Measurements from ENCODE around the gene PRAMEF4.
"Not testable (repeated sequence)": the region's sequence is repeated elsewhere in the genome, so short reads cannot be mapped to it uniquely, and the experiment has no call there.

PRAMEF4 gene

GRCh38 chr1:12886101-12886500 is at the start of gene PRAMEF4:
TSS of gene PRAMEF4 (minus strand) at chr1:12886201. CDS start at chr1:12883394, 2,807 bp downstream.
- DNase-seq (ENCODE audit: low read depth in 1 of 2, low spot score in 1 of 2): not testable (repeated sequence)

GRCh38 chr1:12924368-12924767 is 38.4 kb upstream of the PRAMEF4 start:
- DNase-seq (ENCODE audit: low read depth in 1 of 2, low spot score in 1 of 2): not testable (repeated sequence)

GRCh38 chr1:12921749-12922148 is 35.7 kb upstream of the PRAMEF4 start:
- not testable (repeated sequence) for DNase-seq (ENCODE audit: low read depth in 1 of 2, low spot score in 1 of 2)

- DNase-seq (ENCODE audit: low read depth in 1 of 2, low spot score in 1 of 2): not testable (repeated sequence)
These were observed 30.3 kb upstream of the PRAMEF4 start, which contains the start of gene PRAMEF7 for GRCh38 chr1:12916310-12916709. TSS of gene PRAMEF7 (plus strand) at chr1:12916610. CDS start at chr1:12917693, 1,083 bp downstream.

GRCh38 chr1:12903793-12904572 is 18.0 kb upstream of the PRAMEF4 start:
- not testable (repeated sequence) for DNase-seq (ENCODE audit: low read depth in 1 of 2, low spot score in 1 of 2)

GRCh38 chr1:12899186-12899585 is 13.2 kb upstream of the PRAMEF4 start:
- DNase-seq (ENCODE audit: low read depth in 1 of 2, low spot score in 1 of 2): not testable (repeated sequence)

GRCh38 chr1:12898170-12898569 is 12.2 kb upstream of the PRAMEF4 start, which contains the start of gene PRAMEF10:
TSS of gene PRAMEF10 (minus strand) at chr1:12898270. CDS start at chr1:12895847, 2,423 bp downstream.
- not testable (repeated sequence) for DNase-seq (ENCODE audit: low read depth in 1 of 2, low spot score in 1 of 2)

- not testable (repeated sequence) for DNase-seq (ENCODE audit: low read depth in 1 of 2, low spot score in 1 of 2)
These were observed 7.5 kb downstream of the PRAMEF4 start for GRCh38 chr1:12878453-12878852.

- DNase-seq (ENCODE audit: low read depth in 1 of 2, low spot score in 1 of 2): not testable (repeated sequence)
These were observed 22.7 kb downstream of the PRAMEF4 start for GRCh38 chr1:12863131-12863880.

- not testable (repeated sequence) for DNase-seq (ENCODE audit: low read depth in 1 of 2, low spot score in 1 of 2)
These were observed 29.2 kb downstream of the PRAMEF4 start, which contains the start of gene PRAMEF2 for GRCh38 chr1:12856786-12857185. TSS of gene PRAMEF2 (plus strand) at chr1:12857086. CDS start at chr1:12859010, 1,924 bp downstream.

GRCh38 chr1:12851779-12852178 is 34.2 kb downstream of the PRAMEF4 start:
- DNase-seq (ENCODE audit: low read depth in 1 of 2, low spot score in 1 of 2): no peak

GRCh38 chr1:12848620-12849019 is 37.4 kb downstream of the PRAMEF4 start, which contains the start of gene HNRNPCL1:
TSS of gene HNRNPCL1 (minus strand) at chr1:12848720. CDS start at chr1:12848289, 431 bp downstream.
- DNase-seq (ENCODE audit: low read depth in 1 of 2, low spot score in 1 of 2): not testable (repeated sequence)

- not testable (repeated sequence) for DNase-seq (ENCODE audit: low read depth in 1 of 2, low spot score in 1 of 2)
These were observed 52.8 kb downstream of the PRAMEF4 start for GRCh38 chr1:12833251-12833650.

- not testable (repeated sequence) for DNase-seq (ENCODE audit: low read depth in 1 of 2, low spot score in 1 of 2)
These were observed 54.7 kb downstream of the PRAMEF4 start, which contains the start of gene PRAMEF11 for GRCh38 chr1:12831310-12831709. TSS of gene PRAMEF11 (minus strand) at chr1:12831410. CDS start at chr1:12828789, 2,621 bp downstream.
